Activated naive CD8-positive, alpha-beta T cell (primary cell): Measurements from ENCODE around the gene PRELP.

Source experiments
- H3K27ac Mint-ChIP-seq: one replicate; pipeline ENCODE4 v1.8.0; 2021; ENCODE audit warnings: mixed read lengths
- H3K27me3 Mint-ChIP-seq: one replicate; pipeline ENCODE4 v1.8.0; 2021; ENCODE audit warnings: mixed read lengths
- H3K36me3 Mint-ChIP-seq: one replicate; pipeline ENCODE4 v1.8.0; 2021; ENCODE audit warnings: mixed read lengths
- H3K4me1 Mint-ChIP-seq: one replicate; pipeline ENCODE4 v1.8.0; 2021; ENCODE audit warnings: low read depth, mixed read lengths
- H3K4me3 Mint-ChIP-seq: one replicate; pipeline ENCODE4 v1.8.0; 2021; ENCODE audit warnings: mild to moderate bottlenecking, mixed read lengths
- H3K9me3 Mint-ChIP-seq: one replicate; pipeline ENCODE4 v1.8.0; 2021; ENCODE audit warnings: low read depth, mixed read lengths

PRELP gene

GRCh38 chr1:203528976-203529835, 53.6 kb downstream of the PRELP start:
- Mint-ChIP-seq H3K27ac (no peak overlapping the region), H3K4me3 (no peak overlapping the region), H3K9me3 (no peaks in the 10 kb centered on the region), H3K36me3 (no peaks in the 10 kb centered on the region), H3K4me1 (peaks cover 2% of the 10 kb centered on the region), H3K27me3 (no peaks in the 10 kb centered on the region)

- Mint-ChIP-seq H3K4me3 (no peak overlapping the region), H3K36me3 (no peaks in the 10 kb centered on the region), H3K27ac (no peak overlapping the region), H3K4me1 (peaks cover 2% of the 10 kb centered on the region), H3K27me3 (no peaks in the 10 kb centered on the region), H3K9me3 (no peaks in the 10 kb centered on the region)
Measured at GRCh38 chr1:203531063-203531462, 55.5 kb downstream of the PRELP start.

GRCh38 chr1:203534012-203534411, 58.4 kb downstream of the PRELP start:
- peaks cover 2% of the 10 kb centered on the region for H3K4me1 Mint-ChIP-seq
- H3K36me3 Mint-ChIP-seq = no peaks in the 10 kb centered on the region
- no peak overlapping the region for H3K27ac Mint-ChIP-seq
- H3K27me3 Mint-ChIP-seq = no peaks in the 10 kb centered on the region
- H3K4me3 Mint-ChIP-seq = no peak overlapping the region
- H3K9me3 Mint-ChIP-seq = no peaks in the 10 kb centered on the region

- Mint-ChIP-seq H3K36me3 (no peaks in the 10 kb centered on the region), H3K27ac (no peak overlapping the region), H3K4me1 (peaks cover 1% of the 10 kb centered on the region), H3K27me3 (no peaks in the 10 kb centered on the region), H3K4me3 (no peak overlapping the region), H3K9me3 (no peaks in the 10 kb centered on the region)
Measured at GRCh38 chr1:203534526-203534925, 58.9 kb downstream of the PRELP start.

- Mint-ChIP-seq H3K36me3 (no peaks in the 10 kb centered on the region), H3K27ac (no peak overlapping the region), H3K4me1 (no peaks in the 10 kb centered on the region), H3K4me3 (no peak overlapping the region), H3K27me3 (no peaks in the 10 kb centered on the region), H3K9me3 (no peaks in the 10 kb centered on the region)
Measured at GRCh38 chr1:203536575-203536974, 61.0 kb downstream of the PRELP start.

GRCh38 chr1:203536980-203537455, 61.4 kb downstream of the PRELP start:
- Mint-ChIP-seq H3K27ac (no peak overlapping the region), H3K9me3 (no peaks in the 10 kb centered on the region), H3K27me3 (no peaks in the 10 kb centered on the region), H3K4me1 (no peaks in the 10 kb centered on the region), H3K36me3 (no peaks in the 10 kb centered on the region), H3K4me3 (no peak overlapping the region)

GRCh38 chr1:203537806-203538464, 62.3 kb downstream of the PRELP start:
- Mint-ChIP-seq H3K36me3 (no peaks in the 10 kb centered on the region), H3K4me3 (no peak overlapping the region), H3K4me1 (no peaks in the 10 kb centered on the region), H3K27ac (no peak overlapping the region), H3K27me3 (no peaks in the 10 kb centered on the region), H3K9me3 (no peaks in the 10 kb centered on the region)

- no peak overlapping the region for H3K27ac Mint-ChIP-seq
- no peaks in the 10 kb centered on the region for H3K9me3 Mint-ChIP-seq
- H3K4me3 Mint-ChIP-seq = no peak overlapping the region
- no peaks in the 10 kb centered on the region for H3K4me1 Mint-ChIP-seq
- no peaks in the 10 kb centered on the region for H3K36me3 Mint-ChIP-seq
- no peaks in the 10 kb centered on the region for H3K27me3 Mint-ChIP-seq
Measured at GRCh38 chr1:203538726-203539125, 63.1 kb downstream of the PRELP start.

- Mint-ChIP-seq H3K4me3 (no peak overlapping the region), H3K9me3 (no peaks in the 10 kb centered on the region), H3K27ac (no peak overlapping the region), H3K36me3 (no peaks in the 10 kb centered on the region), H3K4me1 (no peaks in the 10 kb centered on the region), H3K27me3 (no peaks in the 10 kb centered on the region)
Measured at GRCh38 chr1:203539831-203540546, 64.4 kb downstream of the PRELP start.
